HepG2 (cell line): ENCODE data around the gene ZMIZ1. TPM values are rescaled to one million over a fixed set of nuclear protein-coding genes. Genes with fewer than 3 reads are reported as not detected.

ENCODE experiments used
- ARNT2 ChIP-seq: sonication (generic); formaldehyde crosslinking; IDR thresholded peaks from 2 replicates; pipeline ENCODE4 v1.8.0; 2022; ENCODE audit warnings: mild to moderate bottlenecking, low read depth, missing genetic modification reagents, moderate library complexity
- ATF2 ChIP-seq: sonication (generic); formaldehyde crosslinking; IDR thresholded peaks from 2 replicates; pipeline ENCODE4 v1.4.0; 2020; ENCODE audit warnings: missing genetic modification reagents
- FOXO1 ChIP-seq: sonication (generic); formaldehyde crosslinking; IDR thresholded peaks from 2 replicates; pipeline ENCODE4 v1.4.0; 2020; ENCODE audit warnings: missing genetic modification reagents
- HMG20A ChIP-seq: IDR thresholded peaks from 2 replicates; pipeline ENCODE4 v1.6.1; 2016; ENCODE audit warnings: borderline replicate concordance
- MEIS1 ChIP-seq: sonication (generic); formaldehyde crosslinking; IDR thresholded peaks from 2 replicates; pipeline ENCODE4 v1.9.0; 2021; ENCODE audit warnings: mild to moderate bottlenecking, missing genetic modification reagents, moderate library complexity, borderline replicate concordance
- NFE2L1 ChIP-seq: sonication (generic); formaldehyde crosslinking; IDR thresholded peaks from 2 replicates; pipeline ENCODE4 v1.4.0; 2020; ENCODE audit warnings: missing genetic modification reagents, mild to moderate bottlenecking, borderline replicate concordance
- NR2C2 ChIP-seq: sonication (generic); formaldehyde crosslinking; IDR thresholded peaks from 2 replicates; pipeline ENCODE4 v1.4.0; 2020; ENCODE audit warnings: missing genetic modification reagents, mild to moderate bottlenecking, moderate library complexity, borderline replicate concordance
- RBAK ChIP-seq: sonication (generic); formaldehyde crosslinking; IDR thresholded peaks from 2 replicates; pipeline ENCODE4 v1.5.1; 2020; ENCODE audit warnings: mild to moderate bottlenecking, missing genetic modification reagents
- RCOR2 ChIP-seq: IDR thresholded peaks from 2 replicates; pipeline ENCODE4 v1.6.1; 2016; ENCODE audit warnings: missing biosample characterization, missing genetic modification reagents
- ZBTB42 ChIP-seq: sonication (generic); formaldehyde crosslinking; IDR thresholded peaks from 2 replicates; pipeline ENCODE4 v1.5.0; 2020; ENCODE audit warnings: mild to moderate bottlenecking, missing genetic modification reagents
- ZEB1 ChIP-seq: IDR thresholded peaks from 2 replicates; pipeline ENCODE4 v1.6.1; 2012; ENCODE audit warnings: mild to moderate bottlenecking, low read depth, inconsistent platforms; ENCODE audit not compliant: insufficient replicate concordance
- ZFP82 ChIP-seq: sonication (generic); formaldehyde crosslinking; IDR thresholded peaks from 2 replicates; pipeline ENCODE4 v1.5.1; 2020; ENCODE audit warnings: mild to moderate bottlenecking, missing genetic modification reagents, borderline replicate concordance
- ZNF530 ChIP-seq: sonication (generic); formaldehyde crosslinking; IDR thresholded peaks from 2 replicates; pipeline ENCODE4 v1.5.0; 2020; ENCODE audit warnings: low read depth, mild to moderate bottlenecking, missing genetic modification reagents
- ZNF547 ChIP-seq: sonication (generic); formaldehyde crosslinking; IDR thresholded peaks from 2 replicates; pipeline ENCODE4 v1.5.1; 2020; ENCODE audit warnings: mild to moderate bottlenecking, missing genetic modification reagents
- ZNF614 ChIP-seq: IDR thresholded peaks from 2 replicates; pipeline ENCODE4 v1.6.1; 2018; ENCODE audit warnings: missing biosample characterization, missing genetic modification reagents, inconsistent platforms, borderline replicate concordance
- ZNF770 ChIP-seq: sonication (generic); formaldehyde crosslinking; IDR thresholded peaks from 2 replicates; pipeline ENCODE4 v1.5.0; 2020; ENCODE audit warnings: mild to moderate bottlenecking, missing genetic modification reagents
- polyA plus RNA-seq, 8 experiments: library from polyadenylated mRNA; depleted of rRNA in 3 of 8; stranded (reverse) in 7 of 8; unstranded in 1 of 8; fragments of >200 nt; fragmentation: Illumina TruSeq in 4 of 8; extraction: Trizol in 4 of 8; gene quantifications; 2 replicates each; pipeline versions ENCODE4 v1.2.1 to v1.2.3, GENCODE V29; 2011 to 2016; ENCODE audit warnings: low read depth in 4 of 8, missing spikeins in 1 of 8, mixed read lengths in 1 of 8; ENCODE audit not compliant: insufficient read depth in 1 of 8
- total RNA-seq, 5 experiments: library from RNA; depleted of rRNA; stranded (reverse); fragments of >200 nt; fragmentation: Illumina TruSeq; extraction: Trizol; gene quantifications; 2 replicates each; pipeline ENCODE4 v1.2.3, GENCODE V29; 2016; ENCODE audit warnings: low read depth in 1 of 5
- TF ChIP-seq, protein P1 (sequence below): sonication (generic); formaldehyde crosslinking; IDR thresholded peaks from 2 replicates; pipeline ENCODE4 v1.4.0; 2020; ENCODE audit warnings: missing genetic modification reagents, low read depth, mild to moderate bottlenecking, borderline replicate concordance
- TF ChIP-seq, protein P2 (sequence below): sonication (generic); formaldehyde crosslinking; IDR thresholded peaks from 2 replicates; pipeline ENCODE4 v1.8.1; 2023; ENCODE audit warnings: missing genetic modification reagents, mild to moderate bottlenecking, borderline replicate concordance
- TF ChIP-seq, protein P3 (sequence below): IDR thresholded peaks from 2 replicates; pipeline ENCODE4 v1.6.1; 2018; ENCODE audit warnings: missing genetic modification reagents, mild to moderate bottlenecking, missing compliant biosample characterization
- TF ChIP-seq, protein P4 (sequence below): sonication (generic); formaldehyde crosslinking; IDR thresholded peaks from 2 replicates; pipeline ENCODE4 v1.4.0; 2020; ENCODE audit warnings: missing genetic modification reagents

ZMIZ1 gene
- total and polyA plus RNA-seq, 2 of the 13 experiments (the other 11 are each of a cell fraction or from before 2014, with no cell fraction given) = 5.3 to 10.2 TPM

DNA sequence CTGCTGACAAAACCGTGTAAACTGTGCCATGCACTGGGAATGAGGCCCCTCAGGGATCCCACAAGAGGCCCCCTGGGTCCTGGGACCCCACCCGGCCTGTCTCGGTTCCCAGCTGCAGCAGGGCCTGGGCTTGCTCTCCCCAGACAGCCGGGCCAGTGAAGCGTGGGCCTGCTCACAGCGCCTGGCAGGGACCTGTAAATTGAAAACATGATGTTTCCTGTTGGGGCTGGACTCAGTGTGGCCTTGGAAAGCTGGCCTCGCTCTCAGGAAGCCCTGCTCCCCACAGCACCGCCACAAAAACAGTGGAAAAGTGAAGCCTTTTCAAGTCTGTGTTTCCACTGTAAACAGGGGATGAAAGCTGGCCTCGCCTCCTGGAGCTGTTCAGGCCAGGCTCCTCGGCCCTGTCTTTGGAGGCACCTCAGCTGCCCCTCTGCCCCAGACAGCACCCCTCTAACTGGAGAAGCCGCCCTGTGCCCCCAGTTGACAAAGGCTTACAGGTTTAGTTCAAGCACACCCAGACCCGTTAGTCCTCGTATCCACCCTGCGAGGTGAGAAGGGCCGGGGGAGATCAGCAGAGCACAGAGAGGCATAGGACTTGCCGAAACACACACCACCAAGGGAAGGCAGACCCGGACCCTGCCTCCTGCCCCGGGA, 108.3 kb downstream of the ZMIZ1 start (continued):
- TF ChIP-seq, protein P1, sequence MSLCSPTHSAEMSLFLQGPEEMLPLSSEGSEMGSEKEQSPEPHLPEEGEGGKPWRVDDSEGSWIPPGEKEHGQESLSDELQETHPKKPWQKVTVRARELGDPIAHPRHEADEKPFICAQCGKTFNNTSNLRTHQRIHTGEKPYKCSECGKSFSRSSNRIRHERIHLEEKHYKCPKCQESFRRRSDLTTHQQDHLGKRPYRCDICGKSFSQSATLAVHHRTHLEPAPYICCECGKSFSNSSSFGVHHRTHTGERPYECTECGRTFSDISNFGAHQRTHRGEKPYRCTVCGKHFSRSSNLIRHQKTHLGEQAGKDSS (CRISPR knock-in tag) = peak; percentile 50; the same call in 1 of the 2 replicates
- peak; percentile 96 for TF ChIP-seq FOXO1 (CRISPR knock-in tag)
- no peak for TF ChIP-seq ATF2 (CRISPR knock-in tag)
- TF ChIP-seq, protein P2, sequence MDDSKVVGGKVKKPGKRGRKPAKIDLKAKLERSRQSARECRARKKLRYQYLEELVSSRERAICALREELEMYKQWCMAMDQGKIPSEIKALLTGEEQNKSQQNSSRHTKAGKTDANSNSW (CRISPR knock-in tag) = no peak
- no peak for TF ChIP-seq ZEB1
- no peak for TF ChIP-seq MEIS1 (CRISPR knock-in tag)
- TF ChIP-seq RCOR2 (CRISPR knock-in tag) = no peak
- no peak for TF ChIP-seq ZBTB42 (CRISPR knock-in tag)
- TF ChIP-seq ZNF770 (CRISPR knock-in tag) = peak; percentile 72
- TF ChIP-seq HMG20A (CRISPR knock-in tag) = no peak; the same call in 1 of the 2 replicates
- no peak for TF ChIP-seq NR2C2 (CRISPR knock-in tag)
- TF ChIP-seq ZFP82 (CRISPR knock-in tag) = no peak
- TF ChIP-seq, protein P3, sequence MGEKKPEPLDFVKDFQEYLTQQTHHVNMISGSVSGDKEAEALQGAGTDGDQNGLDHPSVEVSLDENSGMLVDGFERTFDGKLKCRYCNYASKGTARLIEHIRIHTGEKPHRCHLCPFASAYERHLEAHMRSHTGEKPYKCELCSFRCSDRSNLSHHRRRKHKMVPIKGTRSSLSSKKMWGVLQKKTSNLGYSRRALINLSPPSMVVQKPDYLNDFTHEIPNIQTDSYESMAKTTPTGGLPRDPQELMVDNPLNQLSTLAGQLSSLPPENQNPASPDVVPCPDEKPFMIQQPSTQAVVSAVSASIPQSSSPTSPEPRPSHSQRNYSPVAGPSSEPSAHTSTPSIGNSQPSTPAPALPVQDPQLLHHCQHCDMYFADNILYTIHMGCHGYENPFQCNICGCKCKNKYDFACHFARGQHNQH (CRISPR knock-in tag) = peak; percentile 74
- TF ChIP-seq ZNF614 (CRISPR knock-in tag) = 0 out of 2 replicates have a peak, but pooled peaks have one; percentile 58
- no peak for TF ChIP-seq ZNF530 (CRISPR knock-in tag)
- TF ChIP-seq RBAK (CRISPR knock-in tag) = no peak
- TF ChIP-seq NFE2L1 (CRISPR knock-in tag) = no peak
- no peak for TF ChIP-seq ZNF547 (CRISPR knock-in tag)
- TF ChIP-seq, protein P4, sequence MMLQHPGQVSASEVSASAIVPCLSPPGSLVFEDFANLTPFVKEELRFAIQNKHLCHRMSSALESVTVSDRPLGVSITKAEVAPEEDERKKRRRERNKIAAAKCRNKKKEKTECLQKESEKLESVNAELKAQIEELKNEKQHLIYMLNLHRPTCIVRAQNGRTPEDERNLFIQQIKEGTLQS = no peak
- no peak for TF ChIP-seq ARNT2 (CRISPR knock-in tag)
